ENCODE measurements around the gene APBA2.

DNA sequence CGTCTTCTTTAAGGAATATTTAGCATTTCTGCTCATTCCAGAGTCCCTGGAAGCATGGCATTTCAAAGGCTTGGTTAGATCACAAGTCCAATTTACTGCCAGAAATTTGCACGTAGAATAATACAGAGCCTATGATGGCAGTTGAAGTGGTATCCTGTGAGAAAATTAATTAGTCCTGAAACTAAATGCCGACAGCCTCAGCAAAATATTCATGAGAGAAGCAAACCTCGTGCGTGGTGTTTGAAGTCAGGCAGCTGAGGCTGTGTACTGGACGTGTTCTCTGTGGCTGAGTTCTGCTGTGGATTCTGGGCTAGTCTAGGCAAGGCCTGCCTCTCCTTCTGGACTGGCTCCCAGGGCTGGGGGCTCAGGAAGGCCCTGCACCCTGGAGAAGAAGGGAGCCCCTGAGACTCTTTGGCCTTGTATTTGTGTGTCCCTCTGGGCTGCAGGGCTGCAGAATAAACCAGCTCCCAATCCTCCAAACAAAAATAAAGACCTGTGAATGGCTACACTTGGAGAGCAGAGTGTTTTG lies 106.6 kb downstream of the APBA2 start:
- TF ChIP-seq, protein P1, sequence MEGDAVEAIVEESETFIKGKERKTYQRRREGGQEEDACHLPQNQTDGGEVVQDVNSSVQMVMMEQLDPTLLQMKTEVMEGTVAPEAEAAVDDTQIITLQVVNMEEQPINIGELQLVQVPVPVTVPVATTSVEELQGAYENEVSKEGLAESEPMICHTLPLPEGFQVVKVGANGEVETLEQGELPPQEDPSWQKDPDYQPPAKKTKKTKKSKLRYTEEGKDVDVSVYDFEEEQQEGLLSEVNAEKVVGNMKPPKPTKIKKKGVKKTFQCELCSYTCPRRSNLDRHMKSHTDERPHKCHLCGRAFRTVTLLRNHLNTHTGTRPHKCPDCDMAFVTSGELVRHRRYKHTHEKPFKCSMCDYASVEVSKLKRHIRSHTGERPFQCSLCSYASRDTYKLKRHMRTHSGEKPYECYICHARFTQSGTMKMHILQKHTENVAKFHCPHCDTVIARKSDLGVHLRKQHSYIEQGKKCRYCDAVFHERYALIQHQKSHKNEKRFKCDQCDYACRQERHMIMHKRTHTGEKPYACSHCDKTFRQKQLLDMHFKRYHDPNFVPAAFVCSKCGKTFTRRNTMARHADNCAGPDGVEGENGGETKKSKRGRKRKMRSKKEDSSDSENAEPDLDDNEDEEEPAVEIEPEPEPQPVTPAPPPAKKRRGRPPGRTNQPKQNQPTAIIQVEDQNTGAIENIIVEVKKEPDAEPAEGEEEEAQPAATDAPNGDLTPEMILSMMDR (IDR thresholded peaks at IDR 0.05): no peak
- no peak for TF ChIP-seq POLR2A (IDR thresholded peaks at IDR 0.05)
